Fibroblast of skin of scalp (primary cell): ENCODE results near the gene GLIS1.
"Not testable (repeated sequence)": the region's sequence is repeated elsewhere in the genome, so short reads cannot be mapped to it uniquely, and the experiment has no call there.

Experiments used
- DNase-seq: peaks from one replicate; pipeline ENCODE4 v3.0.0-alpha.2; 2013

Gene GLIS1

DNA sequence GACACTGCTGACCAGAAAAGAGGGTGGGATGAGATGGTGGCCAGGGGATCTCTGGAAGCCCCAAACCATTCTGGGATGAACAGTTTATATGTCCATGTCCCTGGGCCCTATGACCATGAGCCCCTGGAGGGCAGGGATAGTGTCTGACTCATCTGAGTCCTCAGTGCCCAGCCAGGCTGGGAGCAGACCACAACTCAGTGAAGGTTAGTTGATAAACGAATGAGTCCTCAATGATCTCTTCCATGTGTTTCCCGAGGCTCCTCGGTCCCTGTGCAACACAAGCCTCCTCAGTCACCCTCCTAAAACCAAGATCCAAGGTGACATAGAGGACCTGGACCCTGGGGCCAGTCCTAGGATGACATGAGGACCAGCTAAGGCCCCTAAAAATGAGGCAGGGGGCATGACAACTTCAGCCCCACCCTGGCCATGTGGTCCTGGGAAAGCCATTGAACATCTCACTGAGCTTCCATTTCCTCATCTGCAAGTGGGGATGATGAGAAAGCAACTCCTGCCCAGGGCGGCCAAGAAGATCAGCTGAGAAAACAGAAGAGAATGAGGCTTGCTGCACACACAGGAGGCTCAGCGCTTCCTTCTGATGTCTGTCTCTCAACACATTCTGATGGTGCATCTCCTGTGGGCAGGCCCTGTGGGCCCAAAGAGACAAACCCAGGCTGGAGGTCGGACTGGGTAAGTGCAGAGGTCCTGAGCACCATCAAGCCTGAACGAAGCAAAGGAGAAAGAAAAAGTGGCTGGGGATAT, 86.3 kb downstream of the GLIS1 start:
- no peak for DNase-seq

- DNase-seq = no peak
These were observed 87.6 kb downstream of the GLIS1 start for GRCh38 chr1:53651356-53651755.

DNA sequence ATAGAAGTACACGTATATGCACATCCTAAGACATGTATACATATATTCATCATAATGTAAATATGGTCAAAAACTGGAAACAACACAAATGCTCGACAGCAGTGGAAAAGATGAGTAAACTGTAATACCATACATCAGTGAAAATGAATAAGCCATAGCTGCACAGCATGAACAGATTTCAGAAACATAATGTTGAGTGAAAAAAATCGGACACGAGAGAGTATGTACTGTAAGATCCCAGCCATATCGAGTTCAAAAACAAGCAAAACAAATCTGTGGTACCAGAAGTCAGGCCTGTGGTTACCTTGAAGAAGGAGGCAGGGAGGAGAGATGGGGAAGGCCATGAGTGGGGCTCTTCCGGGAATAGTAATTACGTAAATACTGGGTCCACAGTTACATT, 90.4 kb downstream of the GLIS1 start:
- DNase-seq = no peak

- DNase-seq = not testable (repeated sequence)
These were observed 91.0 kb downstream of the GLIS1 start for GRCh38 chr1:53647915-53648314.

DNA sequence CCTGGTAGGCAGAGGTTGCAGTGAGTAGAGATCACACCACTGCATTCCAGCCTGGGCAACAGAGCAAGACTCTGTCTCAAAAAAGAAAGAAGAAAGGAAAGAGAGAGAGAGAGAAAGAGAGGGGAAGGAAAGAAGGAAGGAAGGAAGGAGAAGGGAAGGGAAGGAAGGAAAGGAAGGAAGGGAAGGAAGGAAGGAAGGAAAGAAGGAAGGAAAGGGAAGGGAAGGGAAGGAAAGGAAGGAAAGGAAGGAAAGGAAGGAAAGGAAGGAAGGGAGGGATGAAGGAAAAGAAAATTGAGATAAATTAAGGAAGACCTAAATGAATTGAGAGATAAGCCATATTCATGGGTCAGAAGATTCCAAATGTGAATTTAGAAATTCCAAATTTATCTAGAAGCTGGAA, 92.2 kb downstream of the GLIS1 start:
- DNase-seq = no peak

DNA sequence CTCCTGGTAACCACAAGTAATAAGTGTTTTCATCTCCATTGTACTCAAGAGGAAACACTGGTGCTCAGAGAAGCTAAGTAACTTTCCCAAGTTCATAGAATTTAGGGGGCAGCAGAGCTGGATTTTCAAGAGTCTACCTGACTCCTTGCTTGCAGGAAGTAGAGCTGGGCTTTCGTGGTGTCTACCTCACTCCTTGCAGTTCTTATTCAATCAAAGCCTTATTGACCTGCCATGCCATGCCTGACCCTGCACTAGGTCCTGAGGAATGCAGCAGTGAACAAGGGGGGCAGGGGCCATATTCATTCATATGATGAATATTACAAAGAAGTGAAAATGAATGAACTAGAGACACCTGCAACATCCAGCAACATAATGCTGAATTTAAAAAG, 93.3 kb downstream of the GLIS1 start:
- no peak for DNase-seq

DNA sequence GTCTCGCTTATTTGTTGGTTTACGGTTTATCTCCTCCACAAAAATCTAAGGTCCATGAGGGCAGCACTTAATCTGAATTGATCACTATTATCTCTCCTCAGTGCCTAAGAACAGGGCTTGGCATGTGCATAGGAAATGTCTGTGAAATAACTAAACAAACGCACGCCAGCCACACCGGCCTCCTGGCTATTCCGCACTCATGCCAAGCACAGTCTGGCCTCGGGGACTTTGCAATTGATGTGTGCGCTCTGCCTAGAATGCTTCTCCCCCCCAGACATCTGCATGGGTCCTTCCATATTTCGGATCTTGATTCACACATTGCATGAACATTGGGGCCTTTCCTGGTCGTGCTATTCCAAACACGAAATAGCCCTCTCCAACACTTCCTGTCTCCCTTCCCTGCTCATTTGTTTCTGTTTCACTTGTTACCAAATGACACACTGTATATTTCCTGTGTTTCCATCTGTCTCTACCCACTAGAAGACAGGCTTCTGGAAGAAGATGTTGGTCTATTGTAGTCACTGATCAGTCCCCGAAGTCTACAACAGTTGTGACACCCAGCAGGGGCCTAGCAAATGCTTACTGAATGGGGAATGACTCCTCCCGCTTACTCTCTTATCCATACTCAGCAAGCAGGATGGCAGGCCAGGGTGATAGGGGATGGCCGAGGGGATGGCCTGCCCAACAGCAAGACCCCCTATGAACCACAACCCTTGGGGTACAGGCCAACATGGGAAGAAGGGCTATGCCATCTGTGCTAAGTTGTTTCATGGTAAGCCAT, 93.9 kb downstream of the GLIS1 start:
- DNase-seq = no peak

- DNase-seq = no peak
These were observed 94.5 kb downstream of the GLIS1 start for GRCh38 chr1:53644496-53644895.

DNA sequence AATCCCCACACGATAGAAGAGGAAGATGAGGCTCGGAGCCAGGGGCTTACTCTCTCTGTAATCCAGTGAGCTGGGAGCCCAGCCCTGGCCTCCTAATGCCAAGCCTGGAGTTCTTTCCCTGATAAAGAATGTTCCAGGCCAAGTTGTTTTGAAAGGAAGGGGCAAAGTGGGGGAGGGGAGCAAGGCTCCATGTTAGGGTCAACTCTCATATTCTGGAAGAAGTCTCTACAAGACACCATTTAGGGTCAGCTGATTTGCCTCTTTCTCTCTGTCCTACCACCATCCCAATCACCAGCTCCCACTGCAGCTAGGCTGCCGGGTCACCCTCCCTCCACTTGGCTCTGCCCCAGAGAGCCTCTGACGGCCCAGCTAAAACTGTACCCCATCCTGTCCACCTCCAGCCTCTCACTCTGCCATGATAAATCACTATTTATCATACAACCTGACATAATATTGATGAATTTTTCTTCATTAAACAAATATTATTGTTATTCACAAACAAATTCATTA, 95.0 kb downstream of the GLIS1 start:
- DNase-seq = no peak

GRCh38 chr1:53643041-53643880, 95.7 kb downstream of the GLIS1 start:
- DNase-seq = no peak

- no peak for DNase-seq
These were observed 96.4 kb downstream of the GLIS1 start for GRCh38 chr1:53642607-53643006.

DNA sequence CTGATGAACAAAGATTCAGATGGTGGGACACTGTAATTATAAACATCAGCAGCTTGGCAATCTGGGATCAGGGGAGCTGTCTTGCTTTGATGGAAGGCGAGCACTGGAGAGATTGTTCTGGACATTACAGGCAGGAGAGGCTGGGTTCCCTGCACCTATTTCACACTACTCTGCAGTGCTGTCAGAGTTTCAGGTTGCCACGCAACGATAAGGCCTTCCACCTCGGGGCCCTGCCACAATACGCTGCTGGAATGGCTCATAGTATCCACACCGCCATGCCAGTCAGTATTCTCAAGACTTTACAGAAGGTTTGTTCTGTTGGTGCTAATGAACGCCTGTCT, 96.8 kb downstream of the GLIS1 start:
- no peak for DNase-seq

DNA sequence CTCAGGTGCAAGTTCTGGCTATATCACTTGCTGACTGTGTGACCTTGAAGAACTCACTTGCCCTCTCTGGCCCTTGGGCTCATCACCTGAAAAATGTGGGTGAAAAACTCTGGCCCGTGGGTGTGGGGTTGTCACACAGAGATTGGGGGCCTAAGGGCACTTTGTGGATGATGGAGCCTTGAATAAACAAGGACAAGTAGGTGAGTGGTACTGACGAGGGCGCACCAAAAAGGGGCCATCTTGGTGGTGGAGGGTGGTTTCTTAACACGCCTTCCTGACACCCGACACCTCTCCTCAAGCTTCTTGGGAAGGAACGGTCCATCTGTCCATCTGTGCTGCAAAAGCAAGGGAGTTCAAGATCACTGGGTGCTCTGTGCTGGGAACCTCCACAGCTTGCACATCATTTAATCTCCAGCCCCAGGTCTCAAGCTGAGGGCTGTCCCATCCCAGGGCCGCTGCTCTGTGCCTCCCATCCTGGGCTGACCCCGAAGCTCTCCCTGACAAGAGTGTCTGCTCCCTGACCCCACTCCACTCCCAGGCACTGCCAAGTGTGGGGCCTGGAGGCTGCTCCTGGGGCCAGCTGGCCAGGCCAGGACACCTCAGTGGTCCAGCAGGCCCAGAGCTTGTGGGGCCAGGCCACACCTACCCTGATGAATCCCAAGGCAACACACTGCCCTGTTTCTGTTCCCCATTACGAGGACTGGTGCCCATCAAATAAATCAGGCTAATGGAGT, 97.3 kb downstream of the GLIS1 start:
- DNase-seq = no peak

DNA sequence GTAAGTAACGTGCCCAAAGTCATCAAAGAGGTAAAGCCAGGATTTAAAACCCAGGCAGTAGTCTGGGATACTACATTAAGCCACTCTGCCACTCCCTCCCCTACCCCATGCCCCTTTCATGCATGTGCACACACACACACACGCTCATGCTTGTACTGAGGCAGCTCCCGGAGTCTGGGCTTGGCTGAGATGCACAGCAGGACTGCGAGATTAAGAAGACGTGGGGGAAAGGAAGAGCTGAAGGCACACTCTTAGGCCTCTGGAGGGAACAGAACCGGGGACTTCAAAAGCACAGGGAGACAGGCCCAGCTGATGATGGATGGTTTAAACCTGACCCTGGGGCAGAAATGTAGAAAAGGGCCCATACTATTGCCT, 98.3 kb downstream of the GLIS1 start:
- no peak for DNase-seq

GRCh38 chr1:53639996-53640700, 98.8 kb downstream of the GLIS1 start:
- DNase-seq = no peak

DNA sequence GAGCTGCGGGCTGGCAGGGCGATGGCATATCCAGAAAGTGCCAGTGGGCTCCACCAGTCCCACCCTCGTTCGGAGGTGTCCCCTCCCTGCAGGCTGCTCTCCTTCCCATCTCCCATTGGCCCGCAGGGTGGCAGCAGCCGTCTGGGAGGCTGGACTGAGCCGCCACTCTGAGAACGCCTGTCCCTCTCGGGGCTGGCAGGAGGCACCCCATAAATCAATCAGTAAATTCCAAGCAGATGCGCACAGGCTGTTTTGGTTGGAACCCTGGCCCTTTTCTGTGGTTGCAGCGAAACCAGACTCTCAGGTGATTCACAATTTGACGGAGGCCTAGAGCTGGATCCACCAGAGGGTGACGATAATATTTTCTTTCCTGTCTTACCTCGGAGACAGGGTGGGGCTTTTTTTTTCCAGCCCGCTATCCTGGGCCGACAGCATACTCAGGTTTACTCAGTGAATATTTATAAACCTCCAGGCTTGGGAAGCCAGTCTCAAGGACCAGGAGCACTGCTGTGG, 99.7 kb downstream of the GLIS1 start:
- peak; percentile 27 for DNase-seq

- DNase-seq = no peak
These were observed 100.5 kb downstream of the GLIS1 start for GRCh38 chr1:53638360-53639035.

DNA sequence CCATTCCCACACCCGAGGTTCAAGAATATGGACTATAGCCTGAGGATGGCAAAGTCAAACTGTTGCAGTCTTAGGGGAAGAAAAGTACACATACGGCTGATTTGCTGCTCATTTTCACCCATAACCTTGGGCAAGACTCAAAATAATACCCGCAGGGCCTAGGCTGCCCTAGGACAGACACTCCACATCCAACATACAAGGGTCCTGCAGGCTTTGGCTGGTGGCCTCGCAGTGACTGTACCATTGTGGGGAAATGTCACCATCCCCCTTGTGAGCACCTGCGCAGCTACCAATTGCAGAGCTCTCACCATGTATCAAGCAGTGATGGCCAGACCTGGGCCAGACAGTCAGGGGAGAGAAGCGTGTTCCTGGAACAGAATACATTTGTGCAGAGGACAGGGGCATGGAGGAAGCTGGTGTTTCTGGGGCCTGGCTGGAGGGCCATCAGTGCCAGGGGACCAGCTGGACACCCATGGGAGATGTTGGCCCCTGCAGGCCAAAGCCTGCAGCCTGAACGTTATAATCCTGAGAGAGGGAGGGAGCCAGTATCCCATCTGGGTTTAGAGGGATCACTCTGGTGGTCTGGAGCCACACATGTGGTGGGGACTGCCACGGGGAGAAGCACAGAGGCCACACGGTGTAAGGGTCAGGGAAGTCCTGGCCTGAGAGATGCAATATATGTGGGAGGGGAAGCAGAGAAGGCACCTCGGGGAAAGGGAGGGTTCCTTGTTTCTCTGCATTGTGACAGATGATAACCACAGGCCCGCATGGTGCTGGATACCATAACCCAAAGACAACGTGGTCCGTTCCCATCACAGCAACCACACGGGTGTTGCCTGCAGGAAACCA, 101.2 kb downstream of the GLIS1 start:
- DNase-seq = no peak

DNA sequence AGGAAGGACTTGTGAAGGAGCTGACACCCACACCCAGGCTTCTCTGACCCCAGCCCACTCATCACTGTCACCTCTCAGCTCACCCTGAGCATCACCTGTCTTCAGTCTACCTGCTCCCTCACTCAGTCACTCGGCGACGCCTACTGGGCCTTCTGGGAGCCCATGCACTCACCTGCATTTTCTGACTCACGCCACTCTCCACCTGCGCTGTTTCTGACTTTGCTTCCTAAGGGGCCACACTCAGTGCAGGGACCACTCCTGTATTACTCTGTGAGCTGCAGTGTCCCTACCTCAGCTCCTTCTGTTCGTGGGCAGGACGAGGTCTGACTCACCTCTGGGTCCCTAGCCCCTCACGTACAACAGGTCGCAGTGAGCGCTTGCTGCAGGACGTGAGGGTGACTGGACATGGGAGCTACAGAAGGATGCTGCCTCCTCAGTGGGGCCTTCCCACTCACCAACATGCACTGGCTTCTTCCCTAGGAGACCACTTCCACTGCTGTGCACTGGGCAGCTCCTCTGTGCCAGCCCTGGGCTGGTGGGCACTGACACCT, 102.3 kb downstream of the GLIS1 start:
- no peak for DNase-seq

- no peak for DNase-seq
These were observed 104.4 kb downstream of the GLIS1 start for GRCh38 chr1:53634571-53634979.
